IMR-90 (cell line): ENCODE data around the gene SMARCD2. TPM values are rescaled to one million over a fixed set of nuclear protein-coding genes. Genes with fewer than 3 reads are reported as not detected.
"Not testable (repeated sequence)": the region's sequence is repeated elsewhere in the genome, so short reads cannot be mapped to it uniquely, and the experiment has no call there.

Experiments used
- ATAC-seq: fragments of 200-7000 bp; cut with Tn5 transposase; 2 replicates; pipeline ENCODE4 v1.9.1; 2020; ENCODE audit warnings: low read depth, mild to moderate bottlenecking, moderate library complexity
- BruUV-seq: library from RNA; stranded (reverse); fragments of 400-500 nt; replicated peaks from 2 replicates; lab custom pipeline; 2021; lab: Mats Ljungman, UMichigan
- CTCF ChIA-PET: fragments of 300-600 bp; formaldehyde crosslinking; extraction: SDS; loops from one replicate; lab custom pipeline; 2021; ENCODE audit warnings: antibody characterized with exemption; lab: Yijun Ruan, JAX
- POLR2A ChIA-PET: fragments of 300-600 bp; sonication (Branson Sonifier 250); formaldehyde crosslinking; loops from one replicate; lab custom pipeline; 2022; ENCODE audit warnings: antibody characterized with exemption; ENCODE audit not compliant: unreplicated experiment; lab: Charles Lee
- DNase-seq: peaks from one replicate; pipeline ENCODE4 v3.0.0; 2013
- H2AFZ ChIP-seq: replicated peaks from 2 replicates; pipeline ENCODE3; 2013; ENCODE audit warnings: low read length, mild to moderate bottlenecking; ENCODE audit not compliant: poor library complexity
- H2AK5ac ChIP-seq: 2 replicates; pipeline ENCODE4 v1.6.1; 2013; ENCODE audit warnings: low read depth, low read length, inconsistent platforms
- H2AK9ac ChIP-seq: replicated peaks from 2 replicates; pipeline ENCODE3; 2013; ENCODE audit warnings: mild to moderate bottlenecking, low read depth, low read length, moderate library complexity; ENCODE audit not compliant: poor library complexity
- H2BK120ac ChIP-seq: 2 replicates; pipeline ENCODE4 v1.6.1; 2013; ENCODE audit warnings: low read depth, low read length, inconsistent platforms
- H2BK15ac ChIP-seq: 3 replicates; pipeline ENCODE4 v1.6.1; 2013; ENCODE audit warnings: low read depth, low read length, inconsistent platforms
- H2BK20ac ChIP-seq: 2 replicates; pipeline ENCODE4 v1.6.1; 2013; ENCODE audit warnings: low read depth, mild to moderate bottlenecking, inconsistent platforms, low read length, moderate library complexity
- H2BK5ac ChIP-seq: 2 replicates; pipeline ENCODE4 v1.6.1; 2013; ENCODE audit warnings: mild to moderate bottlenecking, low read depth, low read length, inconsistent platforms; ENCODE audit not compliant: poor library complexity, severe bottlenecking
- H3K14ac ChIP-seq: replicated peaks from 2 replicates; pipeline ENCODE4 v1.6.1; 2013; ENCODE audit warnings: low read depth, low read length, inconsistent platforms
- H3K18ac ChIP-seq: 2 replicates; pipeline ENCODE4 v1.6.1; 2013; ENCODE audit warnings: low read depth, low read length, control low read depth
- H3K23ac ChIP-seq: 2 replicates; pipeline ENCODE4 v1.6.1; 2013; ENCODE audit warnings: low read depth, low read length, inconsistent platforms
- H3K27ac ChIP-seq: 2 replicates; pipeline ENCODE4 v1.5.1; 2013; ENCODE audit warnings: mild to moderate bottlenecking, control low read depth, low read length; ENCODE audit not compliant: insufficient read depth
- H3K27me3 ChIP-seq: 2 replicates; pipeline ENCODE4 v1.6.1; 2013; ENCODE audit warnings: low read length; ENCODE audit not compliant: control insufficient read depth, insufficient read depth
- H3K36me3 ChIP-seq: 2 replicates; pipeline ENCODE4 v1.6.1; 2013; ENCODE audit warnings: low read length, mixed read lengths; ENCODE audit not compliant: control insufficient read depth, insufficient read depth
- H3K4ac ChIP-seq: 2 replicates; pipeline ENCODE4 v1.6.1; 2013; ENCODE audit warnings: low read depth, low read length, inconsistent platforms
- H3K4me1 ChIP-seq: 2 replicates; pipeline ENCODE4 v1.6.1; 2013; ENCODE audit warnings: low read length, mixed read lengths; ENCODE audit not compliant: control insufficient read depth, insufficient read depth
- H3K4me2 ChIP-seq: 2 replicates; pipeline ENCODE4 v1.6.1; 2013; ENCODE audit warnings: low read depth, mild to moderate bottlenecking, control low read depth, low read length, moderate library complexity
- H3K4me3 ChIP-seq: 2 replicates; pipeline ENCODE4 v1.5.1; 2013; ENCODE audit warnings: low read depth, mild to moderate bottlenecking, control low read depth, low read length, moderate library complexity; ENCODE audit not compliant: insufficient read depth
- H3K56ac ChIP-seq: 2 replicates; pipeline ENCODE4 v1.6.1; 2013; ENCODE audit warnings: low read length, inconsistent platforms; ENCODE audit not compliant: insufficient read depth; ENCODE audit errors: extremely low read depth
- H3K79me1 ChIP-seq, 2 experiments: 2 replicates each; pipeline ENCODE4 v1.6.1; 2013; ENCODE audit warnings: low read length in 2 of 2, inconsistent platforms in 1 of 2, low read depth in 1 of 2
- H3K9ac ChIP-seq: 2 replicates; pipeline ENCODE4 v1.6.1; 2013; ENCODE audit warnings: low read depth, low read length, control low read depth
- H3K9me1 ChIP-seq: 2 replicates; pipeline ENCODE4 v1.6.1; 2013; ENCODE audit warnings: low read length, inconsistent platforms; ENCODE audit not compliant: insufficient read depth
- H3K9me3 ChIP-seq: 2 replicates; pipeline ENCODE4 v1.6.1; 2013; ENCODE audit warnings: low read length; ENCODE audit not compliant: control insufficient read depth, insufficient read depth
- H4K20me1 ChIP-seq: 2 replicates; pipeline ENCODE4 v1.6.1; 2013; ENCODE audit warnings: low read length, inconsistent platforms; ENCODE audit not compliant: insufficient read depth
- H4K5ac ChIP-seq: 2 replicates; pipeline ENCODE4 v1.6.1; 2013; ENCODE audit warnings: mild to moderate bottlenecking, low read depth, low read length, control low read depth
- H4K8ac ChIP-seq, 2 experiments: 2 replicates each; pipeline ENCODE4 v1.6.1; 2013; ENCODE audit warnings: low read depth in 2 of 2, low read length in 2 of 2, control low read depth in 1 of 2, inconsistent platforms in 1 of 2
- H4K91ac ChIP-seq: 2 replicates; pipeline ENCODE4 v1.6.1; 2013; ENCODE audit warnings: low read depth, low read length, inconsistent platforms; ENCODE audit not compliant: insufficient read depth
- WGBS, 2 experiments: methylation state at CpG; one replicate each; pipeline versions ENCODE4 v1.1.5 to v1.1.7; 2013; ENCODE audit warnings: missing lambda C conversion rate in 2 of 2; ENCODE audit not compliant: insufficient read length in 1 of 2; ENCODE audit errors: extremely low coverage in 2 of 2; 5-methylcytosine and 5-hydroxymethylcytosine counted together
- dilution Hi-C: fragments of 300-500 bp; cut with HindIII; formaldehyde crosslinking; loops from one replicate; pipeline ENCODE4 v1.14.3; 2018; ENCODE audit warnings: low sequenced_read_pairs; ENCODE audit not compliant: unreplicated experiment
- in situ Hi-C: fragments of 300-500 bp; cut with MboI; formaldehyde crosslinking; loops from 3 replicates; pipeline ENCODE4 v1.14.3; 2019; ENCODE audit warnings: low sequenced_read_pairs, inconsistent platforms, mixed read lengths
- intact Hi-C: fragments of 100-400 bp; cut with micrococcal nuclease; formaldehyde crosslinking; loops from 2 replicates; pipeline ENCODE4 v1.10.0; 2022
- polyA plus RNA-seq, 3 experiments: library from polyadenylated mRNA; depleted of rRNA; stranded (reverse); fragments of >200 nt; gene quantifications; 2 replicates each; pipeline ENCODE4 v1.2.3, GENCODE V29; 2012; ENCODE audit warnings: low replicate concordance in 1 of 3
- total RNA-seq: library from RNA; depleted of rRNA; stranded (reverse); fragments of >200 nt; gene quantifications from 2 replicates; pipeline ENCODE4 v1.2.3, GENCODE V29; 2012

SMARCD2 gene
- total and polyA plus RNA-seq, 2 of the 4 experiments (the other 2 are of a cell fraction): 56.9 to 91.2 TPM

DNA sequence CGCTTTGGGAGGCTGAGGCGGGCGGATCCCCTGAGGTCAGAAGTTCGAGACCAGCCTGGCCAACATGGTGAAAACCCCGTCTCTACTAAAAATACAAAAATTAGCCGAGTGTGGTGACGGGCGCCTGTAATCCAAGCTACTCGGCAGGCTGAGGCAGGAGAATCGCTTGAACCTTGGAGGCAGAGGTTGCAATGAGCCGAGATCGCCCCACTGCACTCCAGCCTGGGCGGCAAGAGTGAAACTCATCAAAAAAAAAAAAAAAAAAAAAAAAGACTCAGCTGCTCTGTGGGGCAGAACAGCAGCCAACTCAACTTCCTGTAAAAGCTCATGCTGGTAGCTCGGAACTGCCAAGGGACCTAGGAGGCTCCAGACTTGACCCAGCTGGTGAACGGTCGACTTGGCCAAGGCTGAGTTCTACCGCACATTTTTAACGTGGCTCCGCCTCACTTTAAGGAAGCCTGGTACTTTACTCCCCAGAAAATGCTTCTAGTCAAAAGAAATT is 953 bp upstream of the SMARCD2 start:
- Histone ChIP-seq H3K56ac (peak overlapping the region; percentile 86; the same call in 1 of the 2 replicates), H3K9me1 (peaks cover 12% of the 10 kb centered on the region), H2BK15ac (peak overlapping the region; percentile 84; the same call in 1 of the 3 replicates), H3K9ac (peak overlapping the region; percentile 17; the same call in 1 of the 2 replicates), H3K27ac (peak overlapping the region; percentile 55), H3K23ac (peak overlapping the region; percentile 82), H4K20me1 (peaks cover 22% of the 10 kb centered on the region), H2BK120ac (peak overlapping the region; percentile 68; the same call in 1 of the 2 replicates), H4K8ac (peak overlapping the region; percentile 97 to 100), H3K14ac (peak overlapping the region; percentile 92), H3K4me2 (peak overlapping the region; percentile 75), H4K5ac (peak overlapping the region; percentile 89), H3K79me1 (peaks cover 6 to 36% of the 10 kb centered on the region in 2 experiments; a peak in 3 of 4 replicates), H2AK9ac (peak overlapping the region; percentile 91), H2AK5ac (peak overlapping the region; percentile 29; the same call in 1 of the 2 replicates), H2BK5ac (peak overlapping the region; percentile 15), H3K4me1 (peaks cover 20% of the 10 kb centered on the region), H3K4me3 (peak overlapping the region; percentile 43), H4K91ac (peak overlapping the region; percentile 91), H2AFZ (peak overlapping the region; percentile 96), H3K4ac (peak overlapping the region; percentile 96)
- CTCF ChIA-PET: interaction anchor here (2.2 kb wide), 1 partner anchor 22 kb away, joined by 7 read pairs; no protein-coding TSS in a partner anchor
- ATAC-seq, H3K27me3 ChIP-seq, dilution Hi-C loops, BruUV-seq, in situ Hi-C loops, H3K9me3 ChIP-seq, intact Hi-C loops, H3K36me3 ChIP-seq, H2BK20ac ChIP-seq, H3K18ac ChIP-seq: not testable (repeated sequence)
- 0% methylated on average over 5 of the region's 19 CpGs; no CpG with 5 or more reads in 1 of the 2 experiments for WGBS, 2 experiments
- DNase-seq: peak; percentile 70
- POLR2A ChIA-PET: interaction anchor here (0.6 kb wide), 4 partner anchors 16 to 609 kb away, joined by 3 to 8 read pairs (median 6); no protein-coding TSS in a partner anchor
